ENCODE results near the gene DYNLRB1. TPM values are rescaled to one million over a fixed set of nuclear protein-coding genes. Genes with fewer than 3 reads are reported as not detected.

DYNLRB1 gene
- total and polyA plus RNA-seq, 2 of the 13 experiments (the other 11 are each of a cell fraction or from before 2014, with no cell fraction given) = 140 to 244 TPM

DNA sequence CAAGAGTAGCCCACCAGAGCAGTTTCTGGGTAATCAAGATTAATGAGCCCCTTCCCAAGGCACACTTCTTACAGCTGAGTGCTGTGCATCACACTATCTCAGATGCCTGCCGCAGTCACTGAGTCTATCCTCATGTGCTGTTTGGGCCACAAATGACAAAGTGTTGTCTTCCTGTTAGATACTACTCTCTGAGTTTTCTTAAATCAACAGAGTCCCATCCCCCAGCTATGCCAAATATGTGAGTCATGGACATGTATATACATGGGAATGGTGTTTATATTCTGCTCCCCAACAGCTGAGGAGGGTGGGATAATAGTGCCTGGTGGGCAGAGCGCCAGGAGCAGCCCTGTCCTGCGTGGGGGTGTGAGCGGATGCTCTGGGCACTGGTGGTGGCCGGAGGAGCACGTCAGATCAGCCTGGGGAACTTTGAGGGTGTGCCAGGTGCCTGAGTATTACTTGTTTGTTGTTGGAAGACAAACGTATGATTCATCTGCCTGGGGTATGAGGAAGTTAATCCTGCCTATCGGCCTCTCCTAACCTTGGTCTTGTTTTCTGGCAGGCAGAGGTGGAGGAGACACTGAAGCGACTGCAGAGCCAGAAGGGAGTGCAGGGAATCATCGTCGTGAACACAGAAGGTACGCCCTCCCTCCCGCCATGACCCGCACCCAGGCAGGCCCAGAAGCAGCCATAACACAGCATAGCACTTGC is 9.6 kb downstream of the DYNLRB1 start (continued):
- TF ChIP-seq JARID2 (CRISPR knock-in tag; IDR thresholded peaks at IDR 0.05; ENCODE audit: insufficient replicate concordance) (peak; percentile 96), ZNF562 (CRISPR knock-in tag; IDR thresholded peaks at IDR 0.05; ENCODE audit: borderline replicate concordance) (no peak), ZNF766 (CRISPR knock-in tag; IDR thresholded peaks at IDR 0.05; ENCODE audit: borderline replicate concordance) (peak; percentile 65; the same call in 1 of the 2 replicates), MAZ (IDR thresholded peaks at IDR 0.05; ENCODE audit: borderline replicate concordance, low read depth, low read length) (peak; percentile 61; the same call in 1 of the 2 replicates), MAZ (CRISPR knock-in tag; IDR thresholded peaks at IDR 0.05; ENCODE audit: low read depth) (peak; percentile 29; the same call in 1 of the 2 replicates), ELF3 (CRISPR knock-in tag; IDR thresholded peaks at IDR 0.05) (peak; percentile 100), DPF2 (CRISPR knock-in tag; IDR thresholded peaks at IDR 0.05; ENCODE audit: borderline replicate concordance, low read depth) (peak; percentile 92), PHF8 (CRISPR knock-in tag; IDR thresholded peaks at IDR 0.05) (peak; percentile 31; the same call in 1 of the 2 replicates), ZNF326 (CRISPR knock-in tag; IDR thresholded peaks at IDR 0.05; ENCODE audit: borderline replicate concordance) (no peak), NFIC (IDR thresholded peaks at IDR 0.05; ENCODE audit: low read length) (peak; percentile 89), POGZ (CRISPR knock-in tag; IDR thresholded peaks at IDR 0.05) (peak; percentile 80), PTBP1 (IDR thresholded peaks at IDR 0.05; ENCODE audit: low read depth, low read length, poor library complexity, severe bottlenecking) (no peak), ZNF552 (CRISPR knock-in tag; IDR thresholded peaks at IDR 0.05; ENCODE audit: borderline replicate concordance) (no peak), RNF2 (conservative IDR thresholded peaks at IDR 0.05; ENCODE audit: low read depth) (peak; percentile 69; the same call in 1 of the 2 replicates), MED8 (CRISPR knock-in tag; IDR thresholded peaks at IDR 0.05; ENCODE audit: insufficient replicate concordance) (no peak), DMAP1 (CRISPR knock-in tag; IDR thresholded peaks at IDR 0.05) (peak; percentile 82; the same call in 1 of the 2 replicates), ESRRA (CRISPR knock-in tag; IDR thresholded peaks at IDR 0.05; ENCODE audit: low read depth) (peak; percentile 43; the same call in 1 of the 2 replicates), POLR2G (IDR thresholded peaks at IDR 0.05; ENCODE audit: low read depth, low read length) (0 out of 2 replicates have a peak, but pooled peaks have one; percentile 35), ZBTB1 (CRISPR knock-in tag; IDR thresholded peaks at IDR 0.05; ENCODE audit: borderline replicate concordance) (no peak), LCORL (IDR thresholded peaks at IDR 0.05) (no peak), LCORL (CRISPR knock-in tag; IDR thresholded peaks at IDR 0.05) (peak; percentile 91; the same call in 1 of the 2 replicates)
- TF ChIP-seq, protein P1, sequence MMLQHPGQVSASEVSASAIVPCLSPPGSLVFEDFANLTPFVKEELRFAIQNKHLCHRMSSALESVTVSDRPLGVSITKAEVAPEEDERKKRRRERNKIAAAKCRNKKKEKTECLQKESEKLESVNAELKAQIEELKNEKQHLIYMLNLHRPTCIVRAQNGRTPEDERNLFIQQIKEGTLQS (CRISPR knock-in tag; IDR thresholded peaks at IDR 0.05) = peak; percentile 89
- TF ChIP-seq, protein P2, sequence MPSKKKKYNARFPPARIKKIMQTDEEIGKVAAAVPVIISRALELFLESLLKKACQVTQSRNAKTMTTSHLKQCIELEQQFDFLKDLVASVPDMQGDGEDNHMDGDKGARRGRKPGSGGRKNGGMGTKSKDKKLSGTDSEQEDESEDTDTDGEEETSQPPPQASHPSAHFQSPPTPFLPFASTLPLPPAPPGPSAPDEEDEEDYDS (CRISPR knock-in tag; IDR thresholded peaks at IDR 0.05) = peak; percentile 69
- TF ChIP-seq, protein P3, sequence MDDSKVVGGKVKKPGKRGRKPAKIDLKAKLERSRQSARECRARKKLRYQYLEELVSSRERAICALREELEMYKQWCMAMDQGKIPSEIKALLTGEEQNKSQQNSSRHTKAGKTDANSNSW (CRISPR knock-in tag; IDR thresholded peaks at IDR 0.05; ENCODE audit: borderline replicate concordance) = peak; percentile 3; the same call in 1 of the 2 replicates
- TF ChIP-seq, protein P4, sequence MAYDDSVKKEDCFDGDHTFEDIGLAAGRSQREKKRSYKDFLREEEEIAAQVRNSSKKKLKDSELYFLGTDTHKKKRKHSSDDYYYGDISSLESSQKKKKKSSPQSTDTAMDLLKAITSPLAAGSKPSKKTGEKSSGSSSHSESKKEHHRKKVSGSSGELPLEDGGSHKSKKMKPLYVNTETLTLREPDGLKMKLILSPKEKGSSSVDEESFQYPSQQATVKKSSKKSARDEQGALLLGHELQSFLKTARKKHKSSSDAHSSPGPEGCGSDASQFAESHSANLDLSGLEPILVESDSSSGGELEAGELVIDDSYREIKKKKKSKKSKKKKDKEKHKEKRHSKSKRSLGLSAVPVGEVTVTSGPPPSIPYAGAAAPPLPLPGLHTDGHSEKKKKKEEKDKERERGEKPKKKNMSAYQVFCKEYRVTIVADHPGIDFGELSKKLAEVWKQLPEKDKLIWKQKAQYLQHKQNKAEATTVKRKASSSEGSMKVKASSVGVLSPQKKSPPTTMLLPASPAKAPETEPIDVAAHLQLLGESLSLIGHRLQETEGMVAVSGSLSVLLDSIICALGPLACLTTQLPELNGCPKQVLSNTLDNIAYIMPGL (CRISPR knock-in tag; IDR thresholded peaks at IDR 0.05; ENCODE audit: borderline replicate concordance in 1 of 2, low read depth in 1 of 2) = peak; percentile 51 to 87; a peak in 2 of 4 replicates
- TF ChIP-seq, protein P5, sequence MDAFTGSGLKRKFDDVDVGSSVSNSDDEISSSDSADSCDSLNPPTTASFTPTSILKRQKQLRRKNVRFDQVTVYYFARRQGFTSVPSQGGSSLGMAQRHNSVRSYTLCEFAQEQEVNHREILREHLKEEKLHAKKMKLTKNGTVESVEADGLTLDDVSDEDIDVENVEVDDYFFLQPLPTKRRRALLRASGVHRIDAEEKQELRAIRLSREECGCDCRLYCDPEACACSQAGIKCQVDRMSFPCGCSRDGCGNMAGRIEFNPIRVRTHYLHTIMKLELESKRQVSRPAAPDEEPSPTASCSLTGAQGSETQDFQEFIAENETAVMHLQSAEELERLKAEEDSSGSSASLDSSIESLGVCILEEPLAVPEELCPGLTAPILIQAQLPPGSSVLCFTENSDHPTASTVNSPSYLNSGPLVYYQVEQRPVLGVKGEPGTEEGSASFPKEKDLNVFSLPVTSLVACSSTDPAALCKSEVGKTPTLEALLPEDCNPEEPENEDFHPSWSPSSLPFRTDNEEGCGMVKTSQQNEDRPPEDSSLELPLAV (CRISPR knock-in tag; conservative IDR thresholded peaks at IDR 0.05; ENCODE audit: low read depth) = no peak

Data from HepG2 (cell line).